ENCODE data around the gene SAMMSON.

The SAMMSON gene

GRCh38 chr3:69972672-69973071 is 26.9 kb upstream of the SAMMSON start:
- DNase-seq (ENCODE audit: low spot score) = no peak
- no peak for TF ChIP-seq CTCF (IDR thresholded peaks at IDR 0.05; ENCODE audit: extremely low read depth, missing control alignments)

- DNase-seq (ENCODE audit: low spot score) = no peak
- no peak for TF ChIP-seq CTCF (IDR thresholded peaks at IDR 0.05; ENCODE audit: extremely low read depth, missing control alignments)
Observed at GRCh38 chr3:69976021-69976420, 23.5 kb upstream of the SAMMSON start.

GRCh38 chr3:69983546-69984265 is 15.8 kb upstream of the SAMMSON start:
- no peak for TF ChIP-seq CTCF (IDR thresholded peaks at IDR 0.05; ENCODE audit: extremely low read depth, missing control alignments)
- no peak for DNase-seq (ENCODE audit: low spot score)

GRCh38 chr3:69985266-69985665 is 14.3 kb upstream of the SAMMSON start:
- no peak for TF ChIP-seq CTCF (IDR thresholded peaks at IDR 0.05; ENCODE audit: extremely low read depth, missing control alignments)
- no peak for DNase-seq (ENCODE audit: low spot score)

GRCh38 chr3:69986419-69986818 is 13.1 kb upstream of the SAMMSON start:
- no peak for TF ChIP-seq CTCF (IDR thresholded peaks at IDR 0.05; ENCODE audit: extremely low read depth, missing control alignments)
- DNase-seq (ENCODE audit: low spot score) = no peak

- DNase-seq (ENCODE audit: low spot score) = no peak
- no peak for TF ChIP-seq CTCF (IDR thresholded peaks at IDR 0.05; ENCODE audit: extremely low read depth, missing control alignments)
Observed at GRCh38 chr3:69987833-69988232, 11.7 kb upstream of the SAMMSON start.

GRCh38 chr3:69993757-69994156 is 5.8 kb upstream of the SAMMSON start:
- DNase-seq (ENCODE audit: low spot score) = no peak

More at GRCh38 chr3:69993757-69994156, 5.8 kb upstream of the SAMMSON start:
- no peak for TF ChIP-seq CTCF (IDR thresholded peaks at IDR 0.05; ENCODE audit: extremely low read depth, missing control alignments)
